Erythroblast (primary cell): ENCODE measurements around the gene FMN1.

Experiments
- GATA1 ChIP-seq: IDR thresholded peaks from 2 replicates; pipeline ENCODE4 v1.6.1; 2011; ENCODE audit warnings: low read depth, mild to moderate bottlenecking, control low read depth, low read length, moderate library complexity
- POLR2A ChIP-seq: IDR thresholded peaks from 2 replicates; pipeline ENCODE4 v1.6.1; 2011; ENCODE audit warnings: mild to moderate bottlenecking, low read length

DNA sequence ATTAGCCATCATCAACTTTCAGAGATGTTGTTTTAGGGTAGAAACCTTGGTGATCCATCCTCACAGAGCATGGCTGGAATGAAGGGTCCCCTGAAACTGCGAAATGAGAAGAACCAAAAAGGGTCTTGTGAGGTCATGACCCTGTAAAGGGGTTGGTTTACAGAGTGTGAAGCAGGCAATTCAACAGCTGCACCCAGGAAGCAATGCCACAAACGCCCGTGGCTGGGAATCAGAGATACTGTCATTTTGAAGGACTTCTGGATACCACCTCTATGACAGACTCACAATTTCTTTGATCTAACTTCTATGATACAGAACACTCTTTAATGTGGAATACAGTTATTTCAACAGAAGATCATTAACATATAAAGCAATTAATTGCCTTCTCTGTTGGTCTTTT is 397.7 kb downstream of the FMN1 start:
- no peak for TF ChIP-seq POLR2A
- TF ChIP-seq GATA1, result no peak
